CD4-positive, alpha-beta T cell treated with Interferon gamma for 1 hour (primary cell): ENCODE measurements around the gene TNS2.
A peak's percentile ranks its signal among the peaks of the same experiment; 100 is the strongest.
"Not testable (repeated sequence)": the region's sequence is repeated elsewhere in the genome, so short reads cannot be mapped to it uniquely, and the experiment has no call there.

Source experiments
- DNase-seq: peaks from one replicate; pipeline ENCODE4 v3.0.0-alpha.2; 2020

Gene TNS2

GRCh38 chr12:53049571-53050318 lies at the start of gene TNS2:
Gene TNS2 (plus strand): TSS chr12:53050065. CDS start chr12:53050186, 121 bp downstream.
- no peak for DNase-seq

- DNase-seq, result no peak
These were observed 45.7 kb upstream of the TNS2 start for GRCh38 chr12:53004178-53004577.

GRCh38 chr12:53004582-53004981 lies 45.3 kb upstream of the TNS2 start:
- no peak for DNase-seq

DNA sequence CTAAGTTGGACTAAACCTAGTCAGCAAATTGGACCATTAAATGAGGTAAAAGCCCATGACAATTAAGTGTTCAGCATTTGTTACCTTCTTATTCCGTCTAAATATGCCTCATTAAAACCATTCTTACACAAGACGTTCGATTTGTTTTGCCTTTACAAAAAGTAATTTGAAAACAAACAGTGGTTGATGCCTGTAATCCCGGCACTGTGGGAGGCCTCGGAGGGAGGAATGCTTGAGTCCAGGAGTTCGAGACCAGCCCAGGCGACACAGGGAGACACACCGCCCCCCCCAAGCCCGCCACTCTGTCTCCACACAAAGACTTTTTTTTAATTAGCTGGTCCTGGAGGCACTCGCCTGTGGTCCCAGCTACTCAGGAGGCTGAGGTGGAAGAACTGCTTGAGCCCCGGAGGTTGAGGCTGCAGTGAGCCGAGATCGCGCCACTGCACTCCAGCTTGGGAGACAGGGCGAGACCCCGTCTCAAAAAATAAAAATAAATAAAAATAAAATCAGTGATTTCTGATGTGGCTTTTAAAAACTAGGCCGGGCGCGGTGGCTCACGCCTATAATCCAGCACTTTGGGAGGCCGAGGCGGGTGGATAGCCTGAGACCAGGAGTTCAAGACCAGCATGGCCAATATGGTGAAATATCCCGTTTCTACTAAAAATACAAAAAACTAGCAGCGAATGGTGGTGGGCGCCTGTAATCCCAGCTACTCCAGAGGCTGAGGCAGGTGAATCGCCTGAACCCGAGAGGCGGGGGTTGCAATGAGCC lies 44.5 kb upstream of the TNS2 start:
- no peak for DNase-seq

- DNase-seq, result peak; percentile 100
These were observed 43.7 kb upstream of the TNS2 start, which contains the start of gene EIF4B for GRCh38 chr12:53005986-53006809. Gene EIF4B (plus strand): TSS chr12:53006456. CDS start chr12:53006484, 28 bp downstream.

- DNase-seq, result peak; percentile 79
These were observed 43.0 kb upstream of the TNS2 start for GRCh38 chr12:53006810-53007309.

- DNase-seq, result no peak
These were observed 42.5 kb upstream of the TNS2 start for GRCh38 chr12:53007343-53007742.

DNA sequence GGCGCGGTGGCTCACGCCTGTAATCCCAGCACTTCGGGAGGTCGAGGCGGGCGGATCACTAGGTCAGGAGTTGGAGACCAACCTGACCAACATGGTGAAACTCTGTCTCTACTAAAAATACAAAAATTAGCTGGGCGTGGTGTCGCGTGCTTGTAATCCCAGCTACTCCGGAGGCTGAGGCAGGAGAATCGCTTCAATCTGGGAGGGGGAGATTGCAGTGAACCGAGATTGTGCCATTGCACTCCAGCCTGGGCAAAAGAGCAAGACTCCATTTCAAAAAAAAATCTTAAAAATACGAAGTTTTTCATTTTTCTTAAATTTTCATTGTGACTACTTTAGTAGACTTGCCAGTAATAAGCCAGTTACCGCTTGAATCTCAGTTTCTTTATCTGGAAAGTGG lies 41.1 kb upstream of the TNS2 start:
- DNase-seq, result not testable (repeated sequence)

GRCh38 chr12:53010955-53011354 lies 38.9 kb upstream of the TNS2 start:
- DNase-seq, result no peak

DNA sequence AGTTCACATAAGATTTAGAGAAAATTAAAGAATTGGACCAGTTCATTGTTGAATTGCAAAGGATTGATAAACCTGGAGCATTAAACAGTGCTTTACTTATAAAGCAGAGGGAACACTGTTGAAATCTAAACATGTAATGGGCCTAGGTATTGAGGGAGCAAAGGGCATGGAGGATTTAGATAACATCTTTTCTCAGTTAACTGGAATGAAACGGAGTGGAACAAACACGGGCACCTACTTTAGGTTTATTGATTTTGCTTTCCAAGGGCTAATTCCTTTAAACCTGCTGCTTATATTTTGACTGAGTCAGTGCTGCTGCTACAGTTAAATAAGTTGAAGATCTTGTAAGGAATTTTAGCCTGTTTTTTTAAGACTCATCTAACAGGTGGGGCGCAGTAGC lies 38.0 kb upstream of the TNS2 start:
- DNase-seq, result no peak

- no peak for DNase-seq
These were observed 36.9 kb upstream of the TNS2 start for GRCh38 chr12:53012928-53013327.

GRCh38 chr12:53014709-53015108 lies 35.2 kb upstream of the TNS2 start:
- no peak for DNase-seq

- no peak for DNase-seq
These were observed 24.6 kb upstream of the TNS2 start for GRCh38 chr12:53025250-53025649.

DNA sequence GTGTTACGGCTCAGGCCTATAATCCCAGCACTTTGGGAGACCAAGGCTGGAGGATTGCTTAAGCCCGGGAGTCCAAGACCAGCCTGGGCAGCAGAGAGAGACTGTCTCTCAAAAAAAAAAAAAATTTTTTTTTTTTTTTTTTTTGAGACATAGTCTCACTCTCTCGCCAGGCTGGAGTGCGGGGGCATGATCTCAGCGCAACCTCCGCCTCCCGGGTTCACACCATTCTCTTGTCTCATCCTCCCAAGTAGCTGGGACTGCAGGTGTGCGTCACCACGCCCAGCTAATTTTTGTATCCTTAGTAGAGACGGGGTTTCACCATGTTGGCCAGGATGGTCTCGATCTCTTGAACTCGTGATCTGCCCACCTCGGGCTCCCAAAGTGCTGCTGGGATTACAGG lies 22.9 kb upstream of the TNS2 start:
- DNase-seq, result not testable (repeated sequence)

GRCh38 chr12:53031616-53032015 lies 18.2 kb upstream of the TNS2 start:
- DNase-seq, result no peak

GRCh38 chr12:53033832-53034231 lies 16.0 kb upstream of the TNS2 start:
- DNase-seq, result not testable (repeated sequence)

DNA sequence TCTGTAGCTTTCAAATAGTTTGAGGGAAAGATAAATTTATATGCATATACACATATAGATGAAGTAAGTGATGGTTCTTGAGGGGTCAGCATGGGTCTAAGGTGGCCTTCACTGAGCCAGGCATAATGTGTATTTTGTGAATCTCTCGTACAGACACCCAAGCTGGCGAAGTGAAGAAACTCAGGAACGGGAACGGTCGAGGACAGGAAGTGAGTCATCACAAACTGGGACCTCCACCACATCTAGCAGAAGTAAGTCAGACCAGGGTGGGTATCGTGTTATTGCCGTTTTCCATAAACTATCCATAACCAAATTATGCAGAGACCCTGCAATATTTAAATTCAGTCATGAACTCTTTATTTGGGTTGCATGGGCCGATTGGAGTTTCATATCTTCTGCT lies 15.4 kb upstream of the TNS2 start:
- DNase-seq, result no peak

DNA sequence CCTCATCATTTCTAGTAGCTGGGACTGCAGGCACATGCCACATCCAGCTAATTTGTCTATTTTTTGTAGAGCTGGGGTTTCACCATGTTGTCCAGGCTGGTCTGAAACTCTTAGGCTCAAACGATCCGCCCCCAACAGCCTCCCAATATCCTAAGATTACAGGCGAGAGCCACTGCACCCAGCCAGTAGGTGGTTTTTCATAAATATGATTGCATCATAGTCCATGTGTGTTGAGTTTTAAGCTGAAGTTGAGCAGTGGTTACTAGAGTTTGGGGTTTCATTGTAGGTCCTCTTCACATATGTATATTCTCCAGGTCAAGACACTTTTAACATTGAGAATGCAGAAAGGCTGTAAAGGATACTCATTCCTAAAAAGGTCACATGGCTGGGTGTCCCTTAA lies 13.1 kb upstream of the TNS2 start:
- no peak for DNase-seq

- DNase-seq, result no peak
These were observed 10.0 kb upstream of the TNS2 start for GRCh38 chr12:53039851-53040250.

GRCh38 chr12:53042607-53043454 lies 7.0 kb upstream of the TNS2 start:
- DNase-seq, result no peak

DNA sequence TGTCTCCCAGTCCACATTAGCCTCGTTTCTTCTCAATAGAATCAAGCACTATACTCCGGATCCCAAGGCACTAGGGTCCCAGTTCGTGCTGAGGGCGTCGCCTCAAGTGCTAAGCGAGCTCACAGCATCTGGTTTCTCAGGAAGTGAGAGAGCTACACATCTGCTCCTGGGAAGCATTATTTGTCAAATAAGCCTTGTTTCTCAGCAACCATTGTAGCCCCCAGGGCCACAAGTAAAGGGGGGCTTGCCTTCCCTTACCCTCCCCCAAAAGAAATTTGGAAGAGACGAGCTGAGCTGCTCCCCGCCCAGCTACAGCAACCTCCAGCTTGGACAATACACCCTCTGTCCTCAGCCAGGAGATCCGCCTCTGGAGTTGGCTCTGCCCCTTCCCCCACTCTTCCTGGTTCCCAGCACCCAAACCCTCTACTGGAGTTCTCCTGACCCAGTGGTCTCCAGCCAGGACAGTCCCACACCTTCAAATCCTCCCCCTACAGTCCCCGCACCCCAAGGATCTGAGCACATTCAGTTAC lies 5.7 kb upstream of the TNS2 start:
- DNase-seq, result no peak
